Activated T-cell treated with anti-CD3 and anti-CD28 coated beads, Interleukin-2, amount 50 U/mL, for 48 hours (primary cell): ENCODE results near the gene GPX2.

ENCODE experiments used
- DNase-seq, 2 experiments: peaks; one replicate each; pipeline ENCODE4 v3.0.0-alpha.2; 2020

The GPX2 gene

DNA sequence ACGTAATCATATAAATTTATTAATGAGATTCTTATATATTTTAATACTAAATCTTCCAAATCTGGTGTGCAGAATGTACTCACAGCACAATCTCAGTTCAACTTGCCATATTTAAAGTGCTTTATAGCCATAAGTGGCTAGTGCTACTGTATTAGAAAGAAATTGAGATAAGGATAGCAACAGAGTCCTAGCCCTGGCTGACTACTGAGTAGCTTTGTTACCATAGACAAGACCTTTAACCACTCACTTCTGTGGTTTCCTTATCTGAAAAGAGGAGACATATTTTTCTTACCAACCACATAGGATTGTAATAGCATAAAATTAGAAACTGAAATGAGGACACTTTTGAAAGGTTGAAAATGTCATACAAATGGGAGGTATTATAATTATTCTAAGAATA, 30.3 kb downstream of the GPX2 start:
- DNase-seq: no peak

DNA sequence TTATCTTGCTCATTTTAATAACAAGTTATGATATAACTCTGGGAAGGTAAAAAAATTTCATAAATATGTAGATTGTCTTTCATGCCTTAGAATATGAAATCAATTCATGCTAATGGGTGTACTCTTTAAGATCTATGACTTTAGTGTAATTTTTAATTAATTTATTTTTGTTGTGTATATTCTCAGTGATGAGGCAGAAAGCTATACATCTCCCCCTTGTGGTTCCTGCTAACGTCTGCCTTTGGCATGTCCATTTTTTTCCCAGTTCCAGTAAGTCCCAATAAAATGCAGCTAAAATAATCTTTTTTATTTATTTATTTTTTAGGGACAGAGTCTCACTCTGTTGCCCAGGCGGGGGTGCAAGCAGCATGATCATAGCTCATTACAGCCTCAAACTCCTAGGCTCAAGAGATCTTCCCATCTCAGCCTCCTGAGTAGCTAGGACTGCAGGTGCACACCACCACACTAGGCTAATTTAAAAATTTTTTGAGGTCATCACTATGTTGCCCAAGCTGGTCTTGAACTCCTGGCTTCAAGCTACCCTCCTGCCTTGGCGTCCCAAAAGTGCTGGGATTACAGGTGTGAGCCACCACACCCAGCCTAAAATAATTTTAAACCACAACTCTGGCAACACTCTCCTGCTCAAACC, 31.6 kb downstream of the GPX2 start:
- no peak for DNase-seq

DNA sequence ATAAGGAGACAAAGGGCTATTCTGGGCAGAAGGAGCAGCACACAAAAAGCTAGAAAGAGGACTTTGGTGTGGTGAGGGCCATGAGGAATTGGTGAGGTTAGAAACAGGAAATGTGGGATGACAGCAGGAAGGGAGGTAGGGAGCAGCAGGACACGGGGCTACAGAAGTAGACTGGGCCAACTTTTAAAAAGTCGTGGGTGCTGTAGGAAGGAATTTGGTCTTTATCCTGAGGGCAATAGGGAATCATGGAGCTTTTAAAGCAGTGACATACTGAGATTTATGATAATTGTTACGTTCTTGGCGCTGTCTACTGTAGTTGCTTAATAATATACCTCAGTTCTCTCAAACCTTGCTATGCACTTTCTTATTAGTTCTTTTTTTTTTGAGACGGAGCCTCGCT, 36.5 kb downstream of the GPX2 start:
- no peak for DNase-seq

DNA sequence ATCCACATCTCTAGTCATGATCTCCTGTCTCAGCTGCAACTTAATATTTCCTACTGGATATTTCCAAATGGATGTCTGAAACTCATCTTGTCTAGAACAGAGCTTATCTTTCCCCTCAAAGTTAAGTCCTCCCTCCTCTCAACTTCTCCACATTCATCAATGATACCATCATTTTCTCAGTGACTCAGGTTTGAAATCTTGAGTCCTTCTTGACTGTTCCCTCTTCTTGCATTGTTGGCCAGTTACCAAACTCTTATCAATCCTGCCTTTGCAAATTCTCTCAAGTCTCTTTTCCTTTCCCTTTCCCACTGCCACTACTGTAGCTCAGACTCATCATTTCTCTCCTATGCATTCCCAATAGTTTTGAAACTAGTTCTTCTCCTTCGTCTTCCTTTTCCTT, 42.6 kb downstream of the GPX2 start:
- DNase-seq: no peak

- no peak for DNase-seq
Observed at GRCh38 chr14:64891839-64892375, 50.6 kb downstream of the GPX2 start.

GRCh38 chr14:64891173-64891838, 51.2 kb downstream of the GPX2 start:
- DNase-seq: no peak

- DNase-seq: no peak
Observed at GRCh38 chr14:64889352-64889751, 53.2 kb downstream of the GPX2 start.
